CD14-positive monocyte (primary cell): ENCODE results near the gene SLC25A48. TPM values are rescaled to one million over a fixed set of nuclear protein-coding genes. Genes with fewer than 3 reads are reported as not detected.

Experiments
- DNase-seq, 3 donors: peaks; one replicate each; pipeline ENCODE4 v3.0.0-alpha.2; 2011 to 2022
- H2AFZ ChIP-seq: 2 replicates; pipeline ENCODE4 v1.6.0; 2012; ENCODE audit warnings: mild to moderate bottlenecking, low read depth, low read length, inconsistent platforms; ENCODE audit not compliant: insufficient read depth, poor library complexity, severe bottlenecking
- H3K27ac ChIP-seq, 2 donors: 1 replicate in 1 of 2; 2 replicates in 1 of 2; pipeline ENCODE4 v1.5.1; 2012 to 2013; ENCODE audit warnings: low read length in 2 of 2, control low read depth in 1 of 2, inconsistent platforms in 1 of 2, low read depth in 1 of 2, mild to moderate bottlenecking in 1 of 2
- H3K27me3 ChIP-seq, 2 donors: one replicate each; pipeline versions ENCODE4 v1.6.0 to v1.6.1; 2011 to 2013; ENCODE audit warnings: low read length in 2 of 2; ENCODE audit not compliant: control insufficient read depth in 2 of 2, insufficient read depth in 2 of 2
- H3K36me3 ChIP-seq, 2 donors: replicated peaks in 1 of 2; 1 replicate in 1 of 2; 2 replicates in 1 of 2; pipeline versions ENCODE4 v1.5.1 to v1.6.1; 2012 to 2013; ENCODE audit warnings: low read length in 2 of 2, control low read depth in 1 of 2, inconsistent platforms in 1 of 2, mild to moderate bottlenecking in 1 of 2; ENCODE audit not compliant: insufficient read depth in 2 of 2, control insufficient read depth in 1 of 2
- H3K4me1 ChIP-seq, 2 donors: 1 replicate in 1 of 2; 2 replicates in 1 of 2; pipeline versions ENCODE4 v1.5.1 to v1.6.1; 2012 to 2013; ENCODE audit warnings: low read length in 2 of 2, control low read depth in 1 of 2, inconsistent platforms in 1 of 2, mild to moderate bottlenecking in 1 of 2, moderate library complexity in 1 of 2; ENCODE audit not compliant: insufficient read depth in 2 of 2, control insufficient read depth in 1 of 2
- H3K4me2 ChIP-seq: replicated peaks from 2 replicates; pipeline ENCODE3; 2012; ENCODE audit warnings: low read length, moderate library complexity, mild to moderate bottlenecking; ENCODE audit not compliant: poor library complexity, severe bottlenecking; ENCODE audit errors: extremely low read depth
- H3K4me3 ChIP-seq, 3 experiments: fragments of 200-600 bp in 1 of 3; sonication (generic) in 1 of 3; replicated peaks in 1 of 3; 1 replicate in 2 of 3; 2 replicates in 1 of 3; pipeline ENCODE4 v1.5.1; 2011 to 2013; ENCODE audit warnings: low read length in 3 of 3, mild to moderate bottlenecking in 3 of 3, control low read depth in 2 of 3, low read depth in 2 of 3, inconsistent platforms in 1 of 3, moderate library complexity in 1 of 3
- H3K79me2 ChIP-seq: 2 replicates; pipeline ENCODE4 v1.6.0; 2012; ENCODE audit warnings: mild to moderate bottlenecking, control low read depth, inconsistent platforms, low read length, moderate library complexity; ENCODE audit not compliant: insufficient read depth
- H3K9ac ChIP-seq: 2 replicates; pipeline ENCODE4 v1.6.0; 2017; ENCODE audit warnings: low read length, mild to moderate bottlenecking; ENCODE audit not compliant: insufficient read depth, poor library complexity, severe bottlenecking
- H3K9me3 ChIP-seq, 2 donors: replicated peaks in 1 of 2; 1 replicate in 1 of 2; 2 replicates in 1 of 2; pipeline versions ENCODE4 v1.5.1 to v1.6.1; 2012 to 2013; ENCODE audit warnings: low read length in 2 of 2, control low read depth in 1 of 2; ENCODE audit not compliant: control insufficient read depth in 1 of 2, insufficient read depth in 1 of 2
- H4K20me1 ChIP-seq: 2 replicates; pipeline ENCODE4 v1.6.0; 2012; ENCODE audit warnings: mild to moderate bottlenecking, low read length, control low read depth, moderate library complexity; ENCODE audit not compliant: insufficient read depth
- H3K27ac Mint-ChIP-seq, 7 donors: one replicate each; pipeline ENCODE4 v1.8.0; 2020; ENCODE audit warnings: mild to moderate bottlenecking in 7 of 7, mixed read lengths in 7 of 7, moderate library complexity in 6 of 7, inconsistent platforms in 2 of 7
- H3K27me3 Mint-ChIP-seq, 3 donors: one replicate each; pipeline ENCODE4 v1.8.0; 2021 to 2022; ENCODE audit warnings: low read depth in 3 of 3, mild to moderate bottlenecking in 3 of 3, mixed read lengths in 3 of 3, moderate library complexity in 3 of 3, inconsistent platforms in 1 of 3
- H3K36me3 Mint-ChIP-seq, 2 donors: one replicate each; pipeline ENCODE4 v1.8.0; 2020; ENCODE audit warnings: mixed read lengths in 2 of 2, inconsistent platforms in 1 of 2, mild to moderate bottlenecking in 1 of 2
- H3K4me1 Mint-ChIP-seq: one replicate; pipeline ENCODE4 v1.8.0; 2020; ENCODE audit warnings: mild to moderate bottlenecking, mixed read lengths
- H3K4me3 Mint-ChIP-seq, 2 donors: one replicate each; pipeline ENCODE4 v1.8.0; 2020; ENCODE audit warnings: mild to moderate bottlenecking in 2 of 2, mixed read lengths in 2 of 2, moderate library complexity in 1 of 2
- H3K9me3 Mint-ChIP-seq, 7 donors: one replicate each; pipeline ENCODE4 v1.8.0; 2020 to 2022; ENCODE audit warnings: mixed read lengths in 7 of 7, mild to moderate bottlenecking in 6 of 7, moderate library complexity in 6 of 7, inconsistent platforms in 2 of 7
- WGBS: methylation state at CpG from one replicate; pipeline ENCODE4 v1.1.5; 2013; ENCODE audit warnings: missing lambda C conversion rate; ENCODE audit not compliant: insufficient coverage; 5-methylcytosine and 5-hydroxymethylcytosine counted together
- intact Hi-C, 2 donors: fragments of 100-400 bp; cut with micrococcal nuclease; formaldehyde crosslinking; loops; one replicate each; pipeline versions ENCODE4 v1.15.0 to v1.15.1; 2023
- polyA plus RNA-seq, 3 donors: library from polyadenylated mRNA; depleted of rRNA in 1 of 3; unstranded in 2 of 3; stranded (reverse) in 1 of 3; fragments of 300-500 nt in 2 of 3; fragments of >200 nt in 1 of 3; fragmentation: Illumina TruSeq in 2 of 3; gene quantifications; 1 replicate in 2 of 3; 2 replicates in 1 of 3; pipeline ENCODE4 v1.2.3, GENCODE V29; 2012 to 2021
- TF ChIP-seq, protein P1 (sequence below): fragments of 200-600 bp; IDR thresholded peaks from one replicate; pipeline ENCODE4 v1.8.0; 2022; ENCODE audit warnings: antibody characterized with exemption, mild to moderate bottlenecking

SLC25A48 gene
- polyA plus RNA-seq, 3 donors: not detected

DNA sequence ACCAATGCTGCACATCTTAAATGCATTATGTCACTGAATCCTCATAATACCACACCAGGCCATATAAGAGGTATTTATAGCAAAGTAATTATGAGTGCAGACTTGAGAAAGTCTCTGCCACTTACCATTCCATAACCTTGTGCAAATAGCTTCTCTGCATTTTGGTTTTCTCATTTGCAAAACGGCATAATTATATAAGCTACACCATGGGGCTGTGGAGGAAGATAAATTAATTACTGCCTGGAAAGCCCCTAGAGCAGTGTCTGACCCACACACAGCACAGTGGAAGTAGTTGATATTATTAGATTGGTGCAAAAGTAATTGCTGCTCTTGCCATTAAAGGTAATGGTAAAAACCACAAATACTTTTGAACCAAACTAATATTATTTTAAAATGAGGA is 70.7 kb downstream of the SLC25A48 start:
- H4K20me1 ChIP-seq: no peaks in the 10 kb centered on the region
- peaks cover 13 to 42% (median 22%) of the 10 kb centered on the region in 3 donors for H3K27me3 Mint-ChIP-seq

DNA sequence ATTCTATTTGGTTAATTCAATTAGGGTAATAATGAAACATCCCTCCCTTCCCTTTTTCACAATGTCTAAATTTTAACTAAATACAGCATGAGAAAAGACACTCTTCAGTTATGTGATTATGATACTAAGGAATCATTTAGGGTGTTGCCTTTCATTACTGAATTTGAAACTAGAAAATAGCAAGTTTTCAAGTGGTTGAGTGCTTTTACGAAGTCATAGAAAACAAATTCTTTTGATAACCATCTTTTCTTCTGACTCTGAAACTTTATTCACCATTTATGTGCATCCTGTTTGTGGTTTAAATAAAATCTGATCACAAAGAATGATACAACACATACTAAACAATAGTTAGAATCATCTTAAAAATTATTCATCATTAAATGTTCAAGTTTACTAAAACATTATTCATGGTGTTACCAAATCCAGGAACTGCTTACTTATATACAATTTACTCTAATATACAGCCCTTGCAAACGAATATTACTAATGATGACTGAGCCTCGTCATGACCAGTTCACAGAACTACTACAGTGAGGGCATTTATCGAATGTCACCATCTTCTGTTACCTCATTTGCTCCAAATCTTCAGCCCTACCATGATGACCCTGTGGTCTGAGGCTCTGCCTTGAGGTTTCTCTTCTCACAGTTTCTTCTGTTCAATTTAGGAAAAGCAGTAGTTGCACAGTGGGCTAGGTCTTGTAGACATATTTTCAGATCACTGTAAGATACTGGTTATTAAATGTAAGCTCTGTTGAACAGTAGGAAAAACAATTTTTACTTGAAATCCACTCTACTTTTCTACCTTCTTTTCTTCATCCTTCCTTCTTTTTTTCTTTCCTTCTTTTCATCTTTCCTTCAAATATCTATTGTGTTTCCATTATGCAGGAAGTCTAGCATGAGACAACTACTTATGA is 79.5 kb downstream of the SLC25A48 start:
- H2AFZ ChIP-seq: no peak overlapping the region
- TF ChIP-seq, protein P1, sequence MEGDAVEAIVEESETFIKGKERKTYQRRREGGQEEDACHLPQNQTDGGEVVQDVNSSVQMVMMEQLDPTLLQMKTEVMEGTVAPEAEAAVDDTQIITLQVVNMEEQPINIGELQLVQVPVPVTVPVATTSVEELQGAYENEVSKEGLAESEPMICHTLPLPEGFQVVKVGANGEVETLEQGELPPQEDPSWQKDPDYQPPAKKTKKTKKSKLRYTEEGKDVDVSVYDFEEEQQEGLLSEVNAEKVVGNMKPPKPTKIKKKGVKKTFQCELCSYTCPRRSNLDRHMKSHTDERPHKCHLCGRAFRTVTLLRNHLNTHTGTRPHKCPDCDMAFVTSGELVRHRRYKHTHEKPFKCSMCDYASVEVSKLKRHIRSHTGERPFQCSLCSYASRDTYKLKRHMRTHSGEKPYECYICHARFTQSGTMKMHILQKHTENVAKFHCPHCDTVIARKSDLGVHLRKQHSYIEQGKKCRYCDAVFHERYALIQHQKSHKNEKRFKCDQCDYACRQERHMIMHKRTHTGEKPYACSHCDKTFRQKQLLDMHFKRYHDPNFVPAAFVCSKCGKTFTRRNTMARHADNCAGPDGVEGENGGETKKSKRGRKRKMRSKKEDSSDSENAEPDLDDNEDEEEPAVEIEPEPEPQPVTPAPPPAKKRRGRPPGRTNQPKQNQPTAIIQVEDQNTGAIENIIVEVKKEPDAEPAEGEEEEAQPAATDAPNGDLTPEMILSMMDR: no peak
- H3K36me3 Mint-ChIP-seq: no peaks in the 10 kb centered on the region
- no peak overlapping the region for H3K4me3 ChIP-seq
- H3K9me3 ChIP-seq: no peaks in the 10 kb centered on the region
- no peak overlapping the region for H3K27ac ChIP-seq
- H3K27me3 Mint-ChIP-seq: peaks cover 31 to 35% (median 32%) of the 10 kb centered on the region in 3 donors
- no peaks in the 10 kb centered on the region for H3K4me1 Mint-ChIP-seq
- H3K4me1 ChIP-seq: no peaks in the 10 kb centered on the region
- H3K4me3 Mint-ChIP-seq: no peak overlapping the region
- no peak overlapping the region for H3K9ac ChIP-seq
- no peaks in the 10 kb centered on the region for H4K20me1 ChIP-seq
- intact Hi-C loops: no loop called here
- H3K27me3 ChIP-seq: peaks cover 15 to 27% of the 10 kb centered on the region in 2 donors
- peaks cover 0 to 2% (median 0%) of the 10 kb centered on the region in 7 donors for H3K9me3 Mint-ChIP-seq
- 91% methylated on average over 2 of the region's 4 CpGs for WGBS
- no peak for DNase-seq
- no peak overlapping the region for H3K4me2 ChIP-seq
- H3K36me3 ChIP-seq: no peaks in the 10 kb centered on the region
- no peak overlapping the region for H3K27ac Mint-ChIP-seq
- no peaks in the 10 kb centered on the region for H3K79me2 ChIP-seq

More for the DNA sequence above, 70.7 kb downstream of the SLC25A48 start:
- Histone ChIP-seq H3K36me3 (no peaks in the 10 kb centered on the region), H3K4me1 (no peaks in the 10 kb centered on the region), H2AFZ (no peak overlapping the region), H3K9ac (no peak overlapping the region), H3K9me3 (no peaks in the 10 kb centered on the region), H3K4me2 (no peak overlapping the region), H3K27ac (no peak overlapping the region), H3K79me2 (no peaks in the 10 kb centered on the region), H3K4me3 (no peak overlapping the region), H3K27me3 (peaks cover 14 to 17% of the 10 kb centered on the region in 2 donors)
- Mint-ChIP-seq H3K4me3 (no peak overlapping the region), H3K4me1 (no peaks in the 10 kb centered on the region), H3K9me3 (no peaks in the 10 kb centered on the region), H3K27ac (no peak overlapping the region), H3K36me3 (no peaks in the 10 kb centered on the region)
- TF ChIP-seq, protein P1: no peak
- no peak for DNase-seq
- no CpG with 5 or more reads among the region's 1 CpG for WGBS
- intact Hi-C loops: no loop called here
